ENCODE results near the gene NUCB1. TPM values are rescaled to one million over a fixed set of nuclear protein-coding genes. Genes with fewer than 3 reads are reported as not detected.

The NUCB1 gene
- total and polyA plus RNA-seq, 9 of the 15 experiments (the other 6 are each of a cell fraction or from before 2014, with no cell fraction given): 3.1 to 153 (median 71.7) TPM

- TF ChIP-seq CHAMP1 (IDR thresholded peaks at IDR 0.05) (peak; percentile 63; the same call in 1 of the 2 replicates), NCOA4 (IDR thresholded peaks at IDR 0.05; ENCODE audit: partially characterized antibody) (no peak), ETS1 (conservative IDR thresholded peaks at IDR 0.05; ENCODE audit: control insufficient read depth, low read depth, low read length) (peak; percentile 60; the same call in 1 of the 2 replicates), U2AF2 (optimal IDR thresholded peaks at IDR 0.05; ENCODE audit: low read depth, low read length) (no peak), ZNF583 (CRISPR knock-in tag; IDR thresholded peaks at IDR 0.05) (no peak), NFE2L1 (tag; IDR thresholded peaks at IDR 0.05; ENCODE audit: borderline replicate concordance, low read depth) (no peak), RAD21 (CRISPR knock-in tag; conservative IDR thresholded peaks at IDR 0.05 in 1 of 2, IDR thresholded peaks at IDR 0.05 in 1 of 2) (no peak), ERF (CRISPR knock-in tag; IDR thresholded peaks at IDR 0.05) (peak; percentile 49; the same call in 1 of the 2 replicates), MYC (IDR thresholded peaks at IDR 0.05; ENCODE audit: low read depth, low read length) (peak; percentile 54; the same call in 1 of the 2 replicates), MYC (CRISPR knock-in tag; IDR thresholded peaks at IDR 0.05; ENCODE audit: borderline replicate concordance, low read depth) (peak; percentile 37; the same call in 1 of the 2 replicates), NR0B1 (IDR thresholded peaks at IDR 0.05; ENCODE audit: partially characterized antibody) (no peak), KDM2B (CRISPR knock-in tag; IDR thresholded peaks at IDR 0.05) (no peak), NR2F6 (CRISPR knock-in tag; IDR thresholded peaks at IDR 0.05) (no peak), CBX8 (IDR thresholded peaks at IDR 0.05; ENCODE audit: borderline replicate concordance, extremely low read depth, low read depth, low read length, poor library complexity, severe bottlenecking) (no peak), BRF2 (IDR thresholded peaks at IDR 0.05; ENCODE audit: borderline replicate concordance, insufficient read depth, insufficient read length) (no peak), CREB1 (IDR thresholded peaks at IDR 0.05) (peak; percentile 24; the same call in 1 of the 2 replicates), CREB1 (CRISPR knock-in tag; IDR thresholded peaks at IDR 0.05) (peak; percentile 72; the same call in 1 of the 2 replicates), DNMT1 (IDR thresholded peaks at IDR 0.05) (no peak), ZNF140 (CRISPR knock-in tag; IDR thresholded peaks at IDR 0.05) (no peak), SMAD4 (CRISPR knock-in tag; conservative IDR thresholded peaks at IDR 0.05) (no peak), BRD4 (IDR thresholded peaks at IDR 0.05) (0 out of 2 replicates have a peak, but pooled peaks have one; percentile 69)
These were observed 65.9 kb downstream of the NUCB1 start (continued) for GRCh38 chr19:48965806-48966540.
